KMS-11 (cell line): ENCODE data around the gene SURF4.

Experiments
- H2AFZ ChIP-seq: fragments of 200-600 bp; sonication (generic); 2 replicates; pipeline ENCODE4 v1.6.1; 2016; ENCODE audit warnings: antibody characterized with exemption, mixed run types, low read depth
- H3K27ac ChIP-seq: fragments of 200-600 bp; sonication (generic); 2 replicates; pipeline ENCODE4 v1.6.1; 2016; ENCODE audit warnings: mild to moderate bottlenecking, mixed run types
- H3K27me3 ChIP-seq: fragments of 200-600 bp; sonication (generic); 2 replicates; pipeline ENCODE4 v1.6.1; 2017; ENCODE audit warnings: mild to moderate bottlenecking, low read depth, mixed run types, moderate library complexity; ENCODE audit not compliant: insufficient read depth
- H3K36me3 ChIP-seq: fragments of 200-600 bp; sonication (generic); 2 replicates; pipeline ENCODE4 v1.6.1; 2017; ENCODE audit warnings: mild to moderate bottlenecking, mixed run types; ENCODE audit not compliant: insufficient read depth
- H3K4me1 ChIP-seq: fragments of 200-600 bp; sonication (generic); 2 replicates; pipeline ENCODE4 v1.6.1; 2016; ENCODE audit warnings: mild to moderate bottlenecking, low read depth, mixed run types; ENCODE audit not compliant: poor library complexity, severe bottlenecking
- H3K4me2 ChIP-seq: fragments of 200-600 bp; sonication (generic); 2 replicates; pipeline ENCODE4 v1.7.0; 2016; ENCODE audit warnings: mild to moderate bottlenecking, mixed run types
- H3K4me3 ChIP-seq: fragments of 200-600 bp; sonication (generic); IDR thresholded peaks from 2 replicates; pipeline ENCODE4 v1.6.1; 2017; ENCODE audit warnings: low read depth, low read length, mixed read lengths; ENCODE audit not compliant: insufficient read depth
- H3K79me2 ChIP-seq: fragments of 200-600 bp; sonication (generic); 2 replicates; pipeline ENCODE4 v1.6.1; 2016; ENCODE audit warnings: low read depth, mixed run types; ENCODE audit not compliant: insufficient read depth
- H3K9ac ChIP-seq: fragments of 200-600 bp; sonication (generic); 2 replicates; pipeline ENCODE4 v1.6.1; 2016; ENCODE audit warnings: mild to moderate bottlenecking, mixed run types
- H4K20me1 ChIP-seq: fragments of 200-600 bp; sonication (generic); 2 replicates; pipeline ENCODE4 v1.6.1; 2016; ENCODE audit warnings: mild to moderate bottlenecking, mixed run types; ENCODE audit not compliant: insufficient read depth
- CTCF ChIP-seq: fragments of 200-600 bp; sonication (generic); conservative IDR thresholded peaks from 2 replicates; pipeline ENCODE4 v1.6.1; 2017; ENCODE audit warnings: low read depth, mild to moderate bottlenecking, antibody characterized with exemption, low read length, moderate library complexity, mixed read lengths

Gene SURF4

GRCh38 chr9:133357656-133358055 lies 18.2 kb downstream of the SURF4 start:
- Histone ChIP-seq H3K9ac (no peak overlapping the region), H3K27ac (no peak overlapping the region), H3K4me3 (no peak overlapping the region), H3K79me2 (peaks cover 24% of the 10 kb centered on the region; the same call in 1 of the 2 replicates), H3K4me2 (peak overlapping the region; percentile 95; the same call in 1 of the 2 replicates), H3K4me1 (peaks cover 19% of the 10 kb centered on the region), H3K36me3 (no peaks in the 10 kb centered on the region), H2AFZ (no peak overlapping the region), H3K27me3 (no peaks in the 10 kb centered on the region), H4K20me1 (no peaks in the 10 kb centered on the region)
- no peak for TF ChIP-seq CTCF

GRCh38 chr9:133356391-133357091 lies 19.3 kb downstream of the SURF4 start, which contains the start of the genes SURF1 and SURF2:
SURF1 (minus strand) TSS chr9:133356487; CDS start chr9:133356453, 34 bp downstream.
SURF2 (plus strand) TSS chr9:133356550; CDS start chr9:133356593, 43 bp downstream.
- Histone ChIP-seq H3K4me1 (peaks cover 21% of the 10 kb centered on the region), H3K9ac (peak within 1 kb of the TSS; percentile 50; the same call in 1 of the 2 replicates), H3K79me2 (peaks cover 24% of the 10 kb centered on the region; the same call in 1 of the 2 replicates), H4K20me1 (no peaks in the 10 kb centered on the region; the same call in 1 of the 2 replicates), H3K4me2 (peak within 1 kb of the TSS; percentile 95), H3K27me3 (no peaks in the 10 kb centered on the region), H2AFZ (peak within 1 kb of the TSS; percentile 34), H3K27ac (peak within 1 kb of the TSS; percentile 53), H3K4me3 (no peak within 1 kb of the TSS), H3K36me3 (0 out of 2 replicates have a peak, but pooled peaks cover 3% of the 10 kb centered on the region)
- no peak for TF ChIP-seq CTCF

- Histone ChIP-seq H3K4me1 (peaks cover 21% of the 10 kb centered on the region), H3K27me3 (no peaks in the 10 kb centered on the region), H3K27ac (peak overlapping the region; percentile 53), H3K79me2 (peaks cover 24% of the 10 kb centered on the region; the same call in 1 of the 2 replicates), H3K4me2 (peak overlapping the region; percentile 70), H3K36me3 (peaks cover 8% of the 10 kb centered on the region), H3K4me3 (no peak overlapping the region), H4K20me1 (peaks cover 2% of the 10 kb centered on the region; the same call in 1 of the 2 replicates), H2AFZ (peak overlapping the region; percentile 14; the same call in 1 of the 2 replicates), H3K9ac (peak overlapping the region; percentile 50; the same call in 1 of the 2 replicates)
- no peak for TF ChIP-seq CTCF
Observed at GRCh38 chr9:133355881-133356357, 19.9 kb downstream of the SURF4 start.

- peaks cover 24% of the 10 kb centered on the region; the same call in 1 of the 2 replicates for H3K79me2 ChIP-seq
- H4K20me1 ChIP-seq, result peaks cover 7% of the 10 kb centered on the region; the same call in 1 of the 2 replicates
- no peak overlapping the region; the same call in 1 of the 2 replicates for H3K27ac ChIP-seq
- H3K27me3 ChIP-seq, result no peaks in the 10 kb centered on the region
- H3K4me3 ChIP-seq, result no peak overlapping the region
- H3K9ac ChIP-seq, result no peak overlapping the region; the same call in 1 of the 2 replicates
- H2AFZ ChIP-seq, result no peak overlapping the region
- peaks cover 27% of the 10 kb centered on the region for H3K4me1 ChIP-seq
- peak overlapping the region; percentile 70; the same call in 1 of the 2 replicates for H3K4me2 ChIP-seq
- H3K36me3 ChIP-seq, result peaks cover 19% of the 10 kb centered on the region
- no peak for TF ChIP-seq CTCF
Observed at GRCh38 chr9:133354766-133355165, 21.1 kb downstream of the SURF4 start.
